Adrenal gland (tissue), 12 donors: Measurements from ENCODE around the gene SIGLEC9. TPM values are rescaled to one million over a fixed set of nuclear protein-coding genes. Genes with fewer than 3 reads are reported as not detected.
A peak's percentile ranks its signal among the peaks of the same experiment; 100 is the strongest.

Experiments used
- DNase-seq, 7 donors: peaks; one replicate each; pipeline ENCODE4 v3.0.0-alpha.2; 2019 to 2020
- H3K27ac ChIP-seq, 5 donors: fragments of 200-600 bp; sonication (generic) in 4 of 5; 1 replicate in 3 of 5; 2 replicates in 2 of 5; pipeline versions ENCODE4 v1.5.1 to v1.8.0; 2016 to 2020; ENCODE audit warnings: mild to moderate bottlenecking in 1 of 5
- H3K27me3 ChIP-seq: fragments of 200-600 bp; 2 replicates; pipeline ENCODE4 v1.8.0; 2021
- H3K36me3 ChIP-seq, 2 donors: fragments of 200-600 bp; replicated peaks in 1 of 2; 1 replicate in 1 of 2; 2 replicates in 1 of 2; pipeline versions ENCODE4 v1.5.1 to v1.8.0; 2018 to 2022
- H3K4me1 ChIP-seq, 2 donors: fragments of 200-600 bp; replicated peaks in 1 of 2; 1 replicate in 1 of 2; 2 replicates in 1 of 2; pipeline versions ENCODE4 v1.5.1 to v1.8.0; 2018 to 2021
- H3K4me3 ChIP-seq, 4 donors: fragments of 200-600 bp; sonication (generic) in 3 of 4; one replicate each; pipeline ENCODE4 v1.5.1; 2016 to 2018
- H3K9me3 ChIP-seq, 3 donors: fragments of 200-600 bp; sonication (generic) in 1 of 3; replicated peaks in 1 of 3; 1 replicate in 2 of 3; 2 replicates in 1 of 3; pipeline versions ENCODE4 v1.5.1 to v1.8.0; 2016 to 2021
- CTCF ChIP-seq, 6 experiments: fragments of 450-650 bp in 4 of 6; fragments of 200-600 bp in 2 of 6; sonication (generic) in 1 of 6; IDR thresholded peaks; 1 replicate in 5 of 6; 2 replicates in 1 of 6; pipeline versions ENCODE4 v1.5.1 to v1.8.0; 2016 to 2021; ENCODE audit warnings: antibody characterized with exemption in 6 of 6, mild to moderate bottlenecking in 2 of 6, moderate library complexity in 1 of 6
- POLR2A ChIP-seq, 2 donors: fragments of 450-650 bp; IDR thresholded peaks; one replicate each; pipeline ENCODE4 v1.6.1; 2017; ENCODE audit warnings: antibody characterized with exemption in 2 of 2, mild to moderate bottlenecking in 2 of 2, moderate library complexity in 1 of 2
- WGBS, 4 donors: extraction: QIAGEN DNeasy Blood & Tissue Kit in 2 of 4; methylation state at CpG; one replicate each; pipeline versions ENCODE4 v1.1.5 to v1.1.7; 2013 to 2017; 5-methylcytosine and 5-hydroxymethylcytosine counted together
- intact Hi-C, 2 donors: fragments of 100-400 bp; cut with DNase I; formaldehyde crosslinking; loops; one replicate each; pipeline versions ENCODE4 v1.14.1 to v1.15.0; 2022 to 2023
- polyA plus RNA-seq, 3 donors: library from polyadenylated mRNA; stranded (reverse); fragments of 200-250 nt in 2 of 3; fragments of 350-450 nt in 1 of 3; fragmentation: Illumina TruSeq in 1 of 3; extraction: RNeasy Lipid Tissue Mini Kit (QIAGEN cat#74804) in 1 of 3; gene quantifications; one replicate each; pipeline ENCODE4 v1.2.3, GENCODE V29; 2013 to 2014
- total RNA-seq, 9 donors: library from RNA; depleted of rRNA in 4 of 9; stranded (reverse); fragments of >200 nt in 4 of 9; fragments of 120-200 nt in 1 of 9; fragmentation: NEBNext Ultra II Directional in 1 of 9; extraction: Animal tissue kit (Norgen Biotek cat#: 25700) in 1 of 9; gene quantifications; one replicate each; pipeline versions ENCODE4 v1.1.0 to v1.2.4, GENCODE V29; 2013 to 2023
- donor health status: healthy with polysubstance abuse.
- donor health status: Bipolar disorder and iron deficiency.
- donor health status: DM: yes; HTN: yes; CAD: no.
- donor health status: DM: no; HTN: no; CAD: no.
- donor health status: DM: no; HTN: no; CAD: no.
- donor health status: DM: yes; HTN: yes; CAD: no.

The SIGLEC9 gene
- total and polyA plus RNA-seq, 12 donors, result 1.5 to 29.7 (median 9.9) TPM

- intact Hi-C loops, result no loop called here
- Histone ChIP-seq H3K36me3 (peaks cover 0 to 19% of the 10 kb centered on the region in 2 donors), H3K4me3 (no peak overlapping the region), H3K9me3 (no peaks in the 10 kb centered on the region), H3K27me3 (no peaks in the 10 kb centered on the region), H3K4me1 (peaks cover 0 to 11% of the 10 kb centered on the region in 2 donors), H3K27ac (no peak overlapping the region)
- no peak for TF ChIP-seq CTCF (IDR thresholded peaks at IDR 0.05)
- TF ChIP-seq POLR2A (IDR thresholded peaks at IDR 0.05), result no peak
- no peak for DNase-seq
- 55 to 74% (median 62%) methylated on average over 3 of the region's 3 CpGs for WGBS, 4 donors
Observed at GRCh38 chr19:51100601-51101000, 24.1 kb upstream of the SIGLEC9 start.

- Histone ChIP-seq H3K9me3 (no peaks in the 10 kb centered on the region), H3K27ac (peak overlapping the region in 1 of 5 donors; percentile 17), H3K4me3 (no peak overlapping the region), H3K4me1 (peaks cover 0 to 11% of the 10 kb centered on the region in 2 donors), H3K27me3 (no peaks in the 10 kb centered on the region), H3K36me3 (peaks cover 0 to 19% of the 10 kb centered on the region in 2 donors)
- peak in 1 of 7 donors; percentile 64 for DNase-seq
- 65 to 71% (median 68%) methylated on average over 5 of the region's 5 CpGs for WGBS, 4 donors
- intact Hi-C loops, result no loop called here
- TF ChIP-seq CTCF (IDR thresholded peaks at IDR 0.05) (no peak), POLR2A (IDR thresholded peaks at IDR 0.05) (no peak)
Observed at GRCh38 chr19:51101171-51101865, 23.4 kb upstream of the SIGLEC9 start.

DNA sequence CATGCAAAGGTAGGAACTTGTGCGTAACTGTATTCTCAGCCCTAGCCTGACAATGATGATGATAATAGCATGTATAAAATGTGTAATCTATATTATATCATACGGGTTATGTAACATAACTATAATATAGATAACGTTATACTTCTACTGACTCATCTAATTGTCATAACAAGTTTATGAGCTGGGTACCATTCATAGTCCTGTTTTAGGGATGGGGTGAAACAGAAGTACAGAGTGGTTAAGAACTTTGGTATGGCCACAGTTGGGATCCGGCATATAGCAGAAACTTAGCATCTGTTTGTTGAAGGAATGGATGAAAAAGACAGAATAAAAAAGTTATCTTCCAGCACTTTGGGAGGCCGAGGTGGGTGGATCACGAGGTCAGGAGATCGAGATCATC, 21.7 kb upstream of the SIGLEC9 start:
- H3K4me1 ChIP-seq, result peaks cover 9 to 20% of the 10 kb centered on the region in 2 donors
- WGBS, 4 donors, result 91 to 94% (median 92%) methylated on average over 7 of the region's 7 CpGs
- DNase-seq, result no peak
- H3K36me3 ChIP-seq, result peaks cover 0 to 19% of the 10 kb centered on the region in 2 donors
- no peak overlapping the region for H3K27ac ChIP-seq
- H3K27me3 ChIP-seq, result no peaks in the 10 kb centered on the region
- intact Hi-C loops, result no loop called here
- H3K9me3 ChIP-seq, result no peaks in the 10 kb centered on the region
- TF ChIP-seq CTCF (IDR thresholded peaks at IDR 0.05), result no peak
- no peak for TF ChIP-seq POLR2A (IDR thresholded peaks at IDR 0.05)
- no peak overlapping the region for H3K4me3 ChIP-seq

DNA sequence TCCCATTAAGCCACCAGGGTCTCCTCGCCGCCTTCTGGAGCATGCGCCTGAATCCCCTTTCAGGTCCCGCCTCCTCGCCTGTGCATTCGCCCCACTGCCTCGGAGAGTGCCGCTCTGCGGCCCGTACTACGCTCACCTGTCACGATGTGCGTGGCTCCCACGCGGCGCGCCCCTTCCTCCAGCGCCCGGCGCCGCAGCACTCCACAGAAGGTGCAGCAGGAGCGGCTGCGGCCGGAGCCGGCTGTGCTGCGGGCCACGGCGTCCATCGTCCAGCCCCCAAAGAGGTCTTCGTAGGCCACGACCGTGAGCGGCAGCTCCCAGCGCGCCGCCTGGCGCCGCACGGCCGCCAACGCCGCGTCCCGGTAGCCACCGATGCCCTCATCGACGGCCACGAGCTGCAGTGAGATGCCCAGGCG, 20.8 kb upstream of the SIGLEC9 start:
- 80 to 100% (median 85%) methylated on average over 3 to 49 of the region's 49 CpGs for WGBS, 4 donors

More for the DNA sequence above, 20.8 kb upstream of the SIGLEC9 start:
- Histone ChIP-seq H3K27me3 (no peaks in the 10 kb centered on the region), H3K36me3 (peaks cover 0 to 19% of the 10 kb centered on the region in 2 donors), H3K27ac (no peak overlapping the region), H3K9me3 (no peaks in the 10 kb centered on the region), H3K4me3 (no peak overlapping the region), H3K4me1 (peaks cover 9 to 23% of the 10 kb centered on the region in 2 donors)
- intact Hi-C loops, result no loop called here
- TF ChIP-seq CTCF (IDR thresholded peaks at IDR 0.05) (no peak), POLR2A (IDR thresholded peaks at IDR 0.05) (no peak)
- no peak for DNase-seq
